SK-N-MC (cell line): ENCODE data around the gene COBL.

ENCODE experiments used
- EZH2 ChIP-seq: fragments of 200-600 bp; sonication (generic); IDR thresholded peaks from one replicate; pipeline ENCODE4 v1.6.1; 2017; ENCODE audit warnings: antibody characterized with exemption
- POLR2AphosphoS5 ChIP-seq: IDR thresholded peaks from 2 replicates; pipeline ENCODE4 v1.6.1; 2012; ENCODE audit warnings: mild to moderate bottlenecking, low read depth, low read length, borderline replicate concordance

GRCh38 chr7:51082096-51082840, 234.3 kb downstream of the COBL start:
- TF ChIP-seq EZH2 (no peak), POLR2AphosphoS5 (no peak)
